Mesenteric fat pad (tissue), 1 donor: ENCODE results near the gene PTPRN2. TPM values are rescaled to one million over a fixed set of nuclear protein-coding genes. Genes with fewer than 3 reads are reported as not detected.
A peak's percentile ranks its signal among the peaks of the same experiment; 100 is the strongest.

Experiments
- DNase-seq: peaks from one replicate; pipeline ENCODE4 v3.0.0-alpha.2; 2020; ENCODE audit warnings: low spot score
- total RNA-seq: library from RNA; stranded (reverse); fragmentation: NEBNext Ultra II Directional; extraction: Animal tissue kit (Norgen Biotek cat#: 25700); gene quantifications from one replicate; pipeline ENCODE4 v1.2.1, GENCODE V29; 2021
- donor health status: DM: yes; HTN: yes; CAD: no.

Gene PTPRN2
- total RNA-seq, 1 donor from 2014 or later: 2.6 TPM

GRCh38 chr7:158247758-158248487, 339.7 kb downstream of the PTPRN2 start:
- DNase-seq: peak; percentile 69

GRCh38 chr7:158246960-158247673, 340.5 kb downstream of the PTPRN2 start:
- DNase-seq: peak; percentile 76

- DNase-seq: no peak
Observed at GRCh38 chr7:158246272-158246959, 341.2 kb downstream of the PTPRN2 start.

GRCh38 chr7:158245724-158246041, 341.9 kb downstream of the PTPRN2 start:
- DNase-seq: peak; percentile 77

GRCh38 chr7:158244873-158245723, 342.5 kb downstream of the PTPRN2 start:
- DNase-seq: peak; percentile 82

GRCh38 chr7:158244430-158244829, 343.2 kb downstream of the PTPRN2 start:
- no peak for DNase-seq

- DNase-seq: no peak
Observed at GRCh38 chr7:158241919-158242318, 345.7 kb downstream of the PTPRN2 start.

GRCh38 chr7:158240801-158241200, 346.8 kb downstream of the PTPRN2 start:
- DNase-seq: peak; percentile 72

GRCh38 chr7:158239290-158239981, 348.2 kb downstream of the PTPRN2 start:
- peak; percentile 78 for DNase-seq

GRCh38 chr7:158238616-158239289, 348.9 kb downstream of the PTPRN2 start:
- DNase-seq: peak; percentile 76

GRCh38 chr7:158237672-158238335, 349.8 kb downstream of the PTPRN2 start:
- DNase-seq: peak; percentile 80

GRCh38 chr7:158236400-158236799, 351.2 kb downstream of the PTPRN2 start:
- peak; percentile 88 for DNase-seq

- no peak for DNase-seq
Observed at GRCh38 chr7:158235862-158236261, 351.8 kb downstream of the PTPRN2 start.

- no peak for DNase-seq
Observed at GRCh38 chr7:158229945-158230344, 357.7 kb downstream of the PTPRN2 start.

GRCh38 chr7:158228986-158229385, 358.6 kb downstream of the PTPRN2 start:
- no peak for DNase-seq

GRCh38 chr7:158228131-158228530, 359.5 kb downstream of the PTPRN2 start:
- DNase-seq: no peak

- no peak for DNase-seq
Observed at GRCh38 chr7:158227258-158227984, 360.2 kb downstream of the PTPRN2 start.

- no peak for DNase-seq
Observed at GRCh38 chr7:158216198-158216597, 371.4 kb downstream of the PTPRN2 start.

- no peak for DNase-seq
Observed at GRCh38 chr7:158209435-158209834, 378.2 kb downstream of the PTPRN2 start.
